Vagina (tissue), 2 donors: ENCODE measurements around the gene SLC8A1.

Experiments used
- CTCF ChIP-seq, 3 experiments: fragments of 450-650 bp in 2 of 3; fragments of 200-600 bp in 1 of 3; sonication (generic) in 1 of 3; IDR thresholded peaks; one replicate each; pipeline ENCODE4 v1.5.1; 2017 to 2019; ENCODE audit warnings: antibody characterized with exemption in 3 of 3, mild to moderate bottlenecking in 2 of 3, moderate library complexity in 2 of 3
- POLR2A ChIP-seq, 2 donors: fragments of 450-650 bp; IDR thresholded peaks; one replicate each; pipeline ENCODE4 v1.6.1; 2017; ENCODE audit warnings: antibody characterized with exemption in 2 of 2, mild to moderate bottlenecking in 2 of 2, moderate library complexity in 2 of 2

- TF ChIP-seq CTCF (IDR thresholded peaks at IDR 0.05) (no peak), POLR2A (IDR thresholded peaks at IDR 0.05) (no peak)
Observed at GRCh38 chr2:40220177-40220925, 231.5 kb downstream of the SLC8A1 start.
